ENCODE measurements around the gene SLC51A.

- TF ChIP-seq ZBTB26 (CRISPR knock-in tag; IDR thresholded peaks at IDR 0.05; ENCODE audit: borderline replicate concordance) (no peak), CTCF (CRISPR knock-in tag; IDR thresholded peaks at IDR 0.05) (no peak), SP2 (CRISPR knock-in tag; IDR thresholded peaks at IDR 0.05) (no peak), ZNF660 (CRISPR knock-in tag; IDR thresholded peaks at IDR 0.05; ENCODE audit: borderline replicate concordance, low read depth) (no peak), ZNF205 (CRISPR knock-in tag; IDR thresholded peaks at IDR 0.05) (no peak), MXI1 (IDR thresholded peaks at IDR 0.05; ENCODE audit: borderline replicate concordance, low read depth, low read length) (no peak), ETV6 (CRISPR knock-in tag; conservative IDR thresholded peaks at IDR 0.05) (no peak), NFE2 (CRISPR knock-in tag; IDR thresholded peaks at IDR 0.05) (no peak), POLR2A (IDR thresholded peaks at IDR 0.05; ENCODE audit: insufficient read depth in 1 of 2, low read depth in 2 of 2, low read length in 2 of 2) (no peak), USF2 (IDR thresholded peaks at IDR 0.05; ENCODE audit: low read depth, low read length) (no peak), USF2 (CRISPR knock-in tag; IDR thresholded peaks at IDR 0.05; ENCODE audit: borderline replicate concordance) (no peak), CBX5 (CRISPR knock-in tag; IDR thresholded peaks at IDR 0.05; ENCODE audit: borderline replicate concordance) (no peak), MED1 (CRISPR knock-in tag; IDR thresholded peaks at IDR 0.05) (no peak), TSC22D2 (CRISPR knock-in tag; IDR thresholded peaks at IDR 0.05; ENCODE audit: borderline replicate concordance) (no peak), PHF8 (CRISPR knock-in tag; IDR thresholded peaks at IDR 0.05) (no peak)
Observed at GRCh38 chr3:196254376-196255283, 38.3 kb downstream of the SLC51A start.
